Tibial nerve (tissue), 4 donors: ENCODE data around the gene EIF3F. TPM values are rescaled to one million over a fixed set of nuclear protein-coding genes. Genes with fewer than 3 reads are reported as not detected.

Experiments
- DNase-seq, 2 donors: peaks; one replicate each; pipeline ENCODE4 v3.0.0-alpha.2; 2019; ENCODE audit warnings: low spot score in 2 of 2
- H3K27ac ChIP-seq, 4 donors: fragments of 200-600 bp; sonication (generic) in 3 of 4; one replicate each; pipeline ENCODE4 v1.5.1; 2017 to 2019; ENCODE audit warnings: mild to moderate bottlenecking in 1 of 4
- H3K27me3 ChIP-seq, 2 donors: fragments of 200-600 bp; sonication (generic) in 1 of 2; one replicate each; pipeline versions ENCODE4 v1.5.1 to v1.6.0; 2017 to 2019
- H3K36me3 ChIP-seq, 3 donors: fragments of 200-600 bp; sonication (generic); one replicate each; pipeline ENCODE4 v1.5.1; 2018 to 2019
- H3K4me1 ChIP-seq, 4 donors: fragments of 200-600 bp; sonication (generic) in 3 of 4; one replicate each; pipeline ENCODE4 v1.5.1; 2017 to 2019
- H3K4me3 ChIP-seq, 4 donors: fragments of 200-600 bp; sonication (generic) in 3 of 4; one replicate each; pipeline ENCODE4 v1.5.1; 2017 to 2019; ENCODE audit warnings: mild to moderate bottlenecking in 1 of 4, moderate library complexity in 1 of 4
- H3K9me3 ChIP-seq, 4 donors: fragments of 200-600 bp; sonication (generic) in 3 of 4; one replicate each; pipeline ENCODE4 v1.5.1; 2017 to 2019
- CTCF ChIP-seq, 5 experiments: fragments of 200-600 bp in 3 of 5; fragments of 450-650 bp in 2 of 5; sonication (generic) in 3 of 5; IDR thresholded peaks; one replicate each; pipeline ENCODE4 v1.5.1; 2016 to 2019; ENCODE audit warnings: antibody characterized with exemption in 5 of 5, mild to moderate bottlenecking in 3 of 5, moderate library complexity in 2 of 5
- EP300 ChIP-seq, 2 donors: sonication (generic); formaldehyde crosslinking; IDR thresholded peaks; one replicate each; pipeline ENCODE4 v1.6.1; 2017; ENCODE audit warnings: antibody characterized with exemption in 2 of 2, mild to moderate bottlenecking in 1 of 2
- POLR2A ChIP-seq, 2 donors: fragments of 450-650 bp; IDR thresholded peaks; one replicate each; pipeline ENCODE4 v1.6.1; 2017; ENCODE audit warnings: antibody characterized with exemption in 2 of 2, mild to moderate bottlenecking in 2 of 2, moderate library complexity in 2 of 2
- WGBS, 2 donors: methylation state at CpG; one replicate each; pipeline ENCODE4 v1.1.5; 2018; 5-methylcytosine and 5-hydroxymethylcytosine counted together
- total RNA-seq, 4 donors: library from RNA; depleted of rRNA; stranded (reverse); fragments of >200 nt; gene quantifications; one replicate each; pipeline ENCODE4 v1.1.0, GENCODE V29; 2016

Gene EIF3F
- total RNA-seq, 4 donors from 2014 or later = 144 to 195 (median 162) TPM

DNA sequence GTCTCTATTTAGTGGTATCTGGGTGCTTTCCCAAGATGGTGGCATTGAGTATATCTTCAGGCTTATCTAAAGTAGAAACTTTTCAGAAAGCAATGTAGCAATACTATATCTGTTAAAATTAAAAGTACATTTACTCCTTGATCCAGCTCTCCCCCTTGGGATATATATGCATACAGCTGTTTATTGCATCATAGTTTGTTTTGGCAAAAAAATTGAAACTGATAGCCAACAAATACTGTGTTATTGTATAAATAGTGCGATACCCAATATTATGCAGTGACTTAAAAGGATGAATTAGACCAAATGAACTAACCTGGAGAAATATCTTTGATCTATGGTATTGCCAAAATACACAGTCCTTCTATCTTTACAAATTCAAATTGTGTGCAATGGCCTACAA lies 37.2 kb upstream of the EIF3F start:
- no peaks in the 10 kb centered on the region for H3K36me3 ChIP-seq
- no peak for TF ChIP-seq CTCF (IDR thresholded peaks at IDR 0.05)
- TF ChIP-seq EP300 (IDR thresholded peaks at IDR 0.05) = no peak
- TF ChIP-seq POLR2A (IDR thresholded peaks at IDR 0.05) = no peak
- no peaks in the 10 kb centered on the region for H3K27me3 ChIP-seq
- no peak for DNase-seq
- peaks cover 0 to 7% (median 0%) of the 10 kb centered on the region in 4 donors for H3K9me3 ChIP-seq
- H3K4me1 ChIP-seq = no peaks in the 10 kb centered on the region
- 54 to 56% methylated on average over 1 of the region's 1 CpG for WGBS, 2 donors
- H3K4me3 ChIP-seq = no peak overlapping the region
- H3K27ac ChIP-seq = no peak overlapping the region

GRCh38 chr11:7955191-7955590 lies 31.9 kb upstream of the EIF3F start:
- Histone ChIP-seq H3K27me3 (no peaks in the 10 kb centered on the region), H3K27ac (no peak overlapping the region), H3K4me1 (no peaks in the 10 kb centered on the region), H3K4me3 (no peak overlapping the region), H3K36me3 (no peaks in the 10 kb centered on the region), H3K9me3 (peaks cover 0 to 6% (median 0%) of the 10 kb centered on the region in 4 donors)
- no peak for TF ChIP-seq POLR2A (IDR thresholded peaks at IDR 0.05)
- TF ChIP-seq EP300 (IDR thresholded peaks at IDR 0.05) = no peak
- TF ChIP-seq CTCF (IDR thresholded peaks at IDR 0.05) = no peak
- DNase-seq = no peak
- WGBS, 2 donors = 74 to 80% methylated on average over 1 of the region's 1 CpG

GRCh38 chr11:7964261-7964660 lies 22.9 kb upstream of the EIF3F start:
- no peak for TF ChIP-seq POLR2A (IDR thresholded peaks at IDR 0.05)
- TF ChIP-seq EP300 (IDR thresholded peaks at IDR 0.05) = no peak
- TF ChIP-seq CTCF (IDR thresholded peaks at IDR 0.05) = no peak
- no peak overlapping the region for H3K27ac ChIP-seq
- WGBS, 2 donors = 60 to 64% methylated on average over 3 of the region's 3 CpGs
- no peaks in the 10 kb centered on the region for H3K4me1 ChIP-seq
- H3K4me3 ChIP-seq = no peak overlapping the region
- DNase-seq = no peak
- no peaks in the 10 kb centered on the region for H3K27me3 ChIP-seq
- peaks cover 0 to 2% (median 0%) of the 10 kb centered on the region in 4 donors for H3K9me3 ChIP-seq
- no peaks in the 10 kb centered on the region for H3K36me3 ChIP-seq

- no peak for DNase-seq
- TF ChIP-seq EP300 (IDR thresholded peaks at IDR 0.05) (no peak), POLR2A (IDR thresholded peaks at IDR 0.05) (no peak), CTCF (IDR thresholded peaks at IDR 0.05) (no peak)
- Histone ChIP-seq H3K36me3 (no peaks in the 10 kb centered on the region), H3K4me3 (no peak overlapping the region), H3K27ac (no peak overlapping the region), H3K4me1 (no peaks in the 10 kb centered on the region), H3K27me3 (no peaks in the 10 kb centered on the region), H3K9me3 (peaks cover 0 to 2% (median 0%) of the 10 kb centered on the region in 4 donors)
Observed at GRCh38 chr11:7964873-7965272, 22.3 kb upstream of the EIF3F start.

GRCh38 chr11:7965386-7965785 lies 21.8 kb upstream of the EIF3F start, which contains the start of gene NLRP10:
Gene NLRP10, minus strand, starts transcription at chr11:7965447. Its CDS starts 1,952 bp downstream, at chr11:7963495.
- no peak within 1 kb of the TSS for H3K27ac ChIP-seq
- TF ChIP-seq POLR2A (IDR thresholded peaks at IDR 0.05) = no peak
- TF ChIP-seq EP300 (IDR thresholded peaks at IDR 0.05) = no peak
- TF ChIP-seq CTCF (IDR thresholded peaks at IDR 0.05) = no peak
- peaks cover 0 to 2% (median 0%) of the 10 kb centered on the region in 4 donors for H3K9me3 ChIP-seq
- 69 to 79% methylated on average over 1 of the region's 1 CpG for WGBS, 2 donors
- H3K4me3 ChIP-seq = no peak within 1 kb of the TSS
- H3K27me3 ChIP-seq = no peaks in the 10 kb centered on the region
- no peaks in the 10 kb centered on the region for H3K4me1 ChIP-seq
- DNase-seq = no peak
- no peaks in the 10 kb centered on the region for H3K36me3 ChIP-seq
